SKM-1 (cell line): Measurements from ENCODE around the gene PGA4.
"Not testable (repeated sequence)": the region's sequence is repeated elsewhere in the genome, so short reads cannot be mapped to it uniquely, and the experiment has no call there.

Source experiments
- DNase-seq: peaks from one replicate; lab custom pipeline; 2025; ENCODE audit not compliant: unreplicated experiment; lab: John Stamatoyannopoulos, UW

Gene PGA4

GRCh38 chr11:61203873-61204272 lies 18.3 kb upstream of the PGA4 start:
- not testable (repeated sequence) for DNase-seq

DNA sequence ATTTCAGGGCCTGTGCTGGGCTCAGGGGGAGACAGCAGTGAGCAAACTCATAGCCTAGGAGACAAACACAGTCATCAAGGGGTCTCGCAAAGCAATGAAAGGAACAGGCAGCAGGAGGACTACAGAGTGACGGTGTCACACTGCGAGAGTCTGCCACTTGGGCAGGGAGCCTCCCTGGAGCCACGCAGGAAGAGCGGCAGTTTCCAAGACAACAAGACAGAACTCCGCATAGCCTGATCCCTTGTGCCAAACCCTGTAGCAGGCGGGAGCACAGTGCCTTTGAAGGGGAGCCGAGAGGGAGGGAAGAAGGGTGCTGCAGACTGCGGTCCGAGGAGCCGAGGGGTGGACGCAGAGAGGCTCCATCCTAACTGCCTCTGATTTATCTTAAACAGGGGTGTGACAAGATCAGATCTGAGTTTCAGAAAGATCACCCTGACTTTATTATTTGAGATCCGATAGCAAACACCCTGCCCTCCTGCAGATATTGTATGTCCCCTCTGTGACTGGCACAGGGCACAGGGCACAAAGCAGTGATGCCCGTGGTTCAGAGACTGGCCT lies 17.6 kb upstream of the PGA4 start:
- DNase-seq: not testable (repeated sequence)

GRCh38 chr11:61207636-61208310 lies 14.4 kb upstream of the PGA4 start:
- not testable (repeated sequence) for DNase-seq

- not testable (repeated sequence) for DNase-seq
Observed at GRCh38 chr11:61210629-61211028, 11.5 kb upstream of the PGA4 start.

DNA sequence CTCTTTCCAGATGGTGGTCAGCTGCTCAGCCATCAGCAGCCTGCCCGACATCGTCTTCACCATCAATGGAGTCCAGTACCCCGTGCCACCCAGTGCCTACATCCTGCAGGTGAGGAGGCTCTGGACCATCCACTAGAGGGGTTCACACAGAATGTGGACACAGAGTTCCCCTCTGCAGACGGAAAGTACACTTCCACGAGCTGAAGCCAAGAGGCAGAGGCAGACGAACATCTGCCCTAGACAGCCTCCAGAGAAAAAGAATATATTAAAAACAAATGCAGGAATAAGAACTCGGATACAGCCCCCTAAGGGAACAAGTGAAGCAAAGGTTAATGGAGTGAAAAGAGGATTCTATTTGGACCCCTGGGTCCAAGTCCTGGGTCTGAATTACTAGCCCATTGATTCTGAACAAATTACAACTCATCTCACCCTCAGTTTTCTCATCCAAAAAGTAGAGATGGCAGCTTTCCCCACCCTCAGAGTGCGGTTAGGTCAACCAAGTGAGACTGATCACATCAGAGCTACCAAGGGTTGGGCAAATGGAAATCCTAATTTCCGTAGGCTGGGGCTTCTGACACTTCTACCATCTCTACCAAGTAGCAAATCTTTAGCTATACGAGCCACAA lies 10.7 kb upstream of the PGA4 start:
- not testable (repeated sequence) for DNase-seq

GRCh38 chr11:61212202-61212601 lies 9.9 kb upstream of the PGA4 start:
- not testable (repeated sequence) for DNase-seq

DNA sequence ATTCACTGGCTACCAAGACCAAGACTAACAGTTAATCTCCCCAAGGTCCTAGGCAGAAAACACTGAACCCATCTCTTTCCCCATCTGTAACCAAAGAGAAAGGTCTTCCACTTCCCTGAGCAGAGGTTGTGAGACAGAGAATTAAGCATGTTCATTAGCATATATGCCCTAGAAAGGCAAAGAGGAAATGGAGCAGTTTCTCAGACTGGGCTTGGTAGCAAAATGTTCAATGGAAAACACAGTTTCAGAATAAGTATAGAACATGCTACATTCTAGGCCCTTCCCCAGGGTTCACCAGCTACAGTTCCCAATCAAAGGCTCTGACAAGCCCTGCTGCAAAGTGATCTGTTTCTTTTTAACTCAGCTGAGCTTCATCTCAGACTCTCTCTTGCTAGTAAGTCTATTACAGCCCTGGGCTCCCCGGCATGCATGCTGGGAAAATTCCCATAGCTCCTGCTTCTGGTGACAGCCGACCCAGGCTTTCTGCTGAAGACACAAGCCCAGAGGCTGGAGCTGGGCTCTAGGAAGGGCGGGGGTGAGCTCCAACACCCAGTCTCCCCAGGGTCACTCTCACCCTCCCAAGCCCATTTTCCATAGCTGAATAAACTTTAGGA lies 8.3 kb upstream of the PGA4 start:
- DNase-seq: not testable (repeated sequence)

DNA sequence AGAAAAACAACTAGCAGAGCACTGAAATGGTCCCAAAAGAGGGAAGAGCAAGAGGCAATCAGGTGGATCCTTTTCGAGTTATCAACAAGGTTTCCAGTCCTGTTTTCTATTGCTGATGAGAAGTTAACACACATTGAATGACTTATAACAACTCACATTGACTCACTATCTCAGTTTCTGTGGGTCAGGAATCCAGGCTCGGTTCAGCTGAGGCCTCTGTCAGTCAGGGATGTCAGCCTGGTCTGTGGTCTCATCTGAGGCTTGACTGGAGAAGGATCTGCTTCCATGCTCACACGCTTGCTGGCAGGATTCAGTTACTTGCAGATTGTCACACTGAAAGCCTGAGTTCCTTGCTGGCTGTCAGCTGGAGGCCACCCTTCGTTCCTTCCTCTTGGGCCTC lies 3.8 kb upstream of the PGA4 start:
- not testable (repeated sequence) for DNase-seq

DNA sequence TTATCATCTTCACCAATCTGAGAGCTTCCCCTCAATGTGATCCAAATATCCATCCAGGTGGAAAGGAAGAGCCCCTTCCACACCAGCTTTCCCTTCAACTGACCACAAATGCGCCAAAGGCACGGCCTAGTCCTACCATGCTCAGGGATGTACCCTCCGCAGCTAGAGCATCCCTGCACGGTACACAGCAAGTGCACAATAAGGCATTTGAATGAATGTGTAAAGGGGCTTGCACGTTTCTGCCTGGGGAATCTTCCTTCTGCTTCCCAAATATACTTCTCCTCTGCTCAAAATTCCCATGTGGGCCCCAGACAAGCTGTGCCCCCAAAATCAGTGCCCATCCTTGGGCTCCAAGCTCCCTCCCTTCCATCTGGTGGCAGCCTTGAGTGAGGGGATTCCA lies 3.1 kb upstream of the PGA4 start:
- DNase-seq: not testable (repeated sequence)

DNA sequence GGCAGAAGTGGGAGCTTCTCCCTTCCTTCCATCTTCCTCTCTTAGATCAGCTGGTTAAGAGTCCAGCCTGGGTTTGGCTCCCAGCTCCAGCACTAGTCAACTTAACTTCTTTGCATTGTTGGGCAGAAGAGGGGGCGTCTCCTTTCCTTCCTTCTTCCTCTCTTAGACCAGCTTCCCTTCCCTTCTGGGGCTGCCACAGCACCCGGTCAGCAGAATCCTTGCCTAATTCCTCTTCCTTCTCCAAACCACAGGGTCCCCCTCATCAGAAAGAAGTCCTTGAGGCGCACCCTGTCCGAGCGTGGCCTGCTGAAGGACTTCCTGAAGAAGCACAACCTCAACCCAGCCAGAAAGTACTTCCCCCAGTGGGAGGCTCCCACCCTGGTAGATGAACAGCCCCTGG lies 545 bp downstream of the PGA4 start:
- DNase-seq: not testable (repeated sequence)

DNA sequence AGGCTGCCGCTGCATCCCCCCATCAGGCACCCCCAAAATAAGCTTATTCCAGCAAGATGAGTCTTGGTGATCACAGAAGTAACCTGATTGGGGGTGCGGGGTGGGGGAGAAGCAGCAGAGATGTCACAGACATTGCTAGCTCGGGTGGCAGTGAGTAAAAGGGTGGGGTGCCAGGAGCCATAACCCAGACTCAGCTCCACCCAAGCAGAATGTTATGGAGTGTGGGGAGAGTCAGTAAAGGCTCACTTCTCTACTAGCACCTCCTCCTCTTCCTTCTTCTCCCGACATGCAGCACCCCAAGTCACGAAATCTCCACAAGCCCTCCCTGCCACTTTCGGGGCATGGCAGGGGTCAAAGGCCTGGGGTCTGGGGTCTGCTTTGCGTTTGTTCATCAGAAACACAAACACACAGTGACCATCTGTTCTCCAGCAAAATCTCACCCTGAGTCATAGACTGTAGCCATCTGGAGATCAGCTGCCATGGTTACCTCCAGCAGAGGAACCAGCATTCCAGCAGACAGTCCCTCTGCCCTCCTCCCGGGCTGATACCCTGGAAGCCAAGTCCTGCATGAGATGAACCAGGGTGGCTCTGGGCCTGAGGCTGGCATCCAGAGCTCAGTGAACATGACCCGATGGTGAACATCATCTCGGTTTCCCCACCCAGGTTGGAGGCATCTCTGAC lies 4.5 kb downstream of the PGA4 start:
- not testable (repeated sequence) for DNase-seq

DNA sequence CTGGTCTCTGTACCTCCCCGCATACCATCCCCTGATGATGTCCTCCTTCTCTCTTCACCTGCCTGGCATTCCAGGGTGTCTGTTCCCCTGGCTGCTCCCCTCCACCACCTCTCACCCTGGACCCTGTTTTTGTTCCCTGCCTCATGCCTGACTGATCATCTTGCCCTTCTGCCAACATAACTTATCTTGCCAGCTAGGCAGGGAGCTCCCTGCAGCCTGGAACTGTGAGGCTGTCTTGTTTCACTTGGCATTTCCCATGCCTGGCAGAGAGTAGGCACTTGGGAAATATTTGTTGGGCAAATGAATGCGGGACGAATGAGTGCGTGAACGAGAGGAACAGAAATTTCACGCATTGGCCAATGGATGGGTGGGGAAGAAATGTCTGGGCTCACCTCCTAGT lies 7.3 kb downstream of the PGA4 start:
- DNase-seq: not testable (repeated sequence)

DNA sequence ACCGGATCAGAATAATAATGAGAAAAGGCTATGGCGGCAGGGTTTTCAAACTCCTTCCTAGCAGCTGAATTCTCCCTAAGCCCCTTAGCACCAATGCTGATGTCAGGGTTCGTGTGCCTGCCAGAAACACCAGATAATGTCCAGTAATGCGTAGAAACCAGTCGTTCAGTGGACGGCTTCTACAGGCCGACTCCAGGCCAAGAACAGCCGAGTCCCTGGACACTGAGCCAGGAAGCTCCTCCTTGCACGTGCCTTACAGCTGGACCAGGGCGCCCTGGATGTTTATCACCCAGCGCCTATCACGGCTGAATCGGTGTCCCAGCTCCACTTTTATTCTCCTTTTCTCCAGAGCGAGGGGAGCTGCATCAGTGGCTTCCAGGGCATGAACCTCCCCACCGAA lies 8.9 kb downstream of the PGA4 start:
- DNase-seq: not testable (repeated sequence)

GRCh38 chr11:61231585-61231984 lies 9.4 kb downstream of the PGA4 start:
- DNase-seq: not testable (repeated sequence)

- not testable (repeated sequence) for DNase-seq
Observed at GRCh38 chr11:61232548-61233145, 10.5 kb downstream of the PGA4 start.

- DNase-seq: not testable (repeated sequence)
Observed at GRCh38 chr11:61237130-61237529, 15.0 kb downstream of the PGA4 start.

- not testable (repeated sequence) for DNase-seq
Observed at GRCh38 chr11:61240288-61240687, 18.1 kb downstream of the PGA4 start.

DNA sequence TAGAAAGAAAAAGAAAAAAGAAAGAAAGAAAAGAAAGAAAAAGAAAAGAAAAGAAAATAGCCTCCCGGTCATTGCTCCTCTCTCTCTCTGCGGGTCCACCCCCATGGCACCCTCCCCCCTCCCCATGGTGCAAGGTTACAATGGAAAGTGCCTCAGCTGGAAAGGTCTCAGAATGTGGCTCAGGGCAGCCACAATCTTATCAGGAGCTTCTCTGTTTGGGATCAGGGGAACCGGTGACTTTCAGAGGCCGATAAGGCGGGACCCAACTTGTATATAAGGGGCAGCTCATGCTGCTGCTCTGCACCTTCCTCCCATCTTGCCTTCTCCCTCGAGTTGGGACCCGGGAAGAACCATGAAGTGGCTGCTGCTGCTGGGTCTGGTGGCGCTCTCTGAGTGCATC lies 18.7 kb downstream of the PGA4 start, which contains the start of gene PGA5:
Gene PGA5 (plus strand): TSS at position 301 of the 400 bp plus-strand sequence. CDS start 52 bp downstream, at position 353.
- not testable (repeated sequence) for DNase-seq

GRCh38 chr11:61241526-61241925 lies 19.4 kb downstream of the PGA4 start:
- DNase-seq: not testable (repeated sequence)

DNA sequence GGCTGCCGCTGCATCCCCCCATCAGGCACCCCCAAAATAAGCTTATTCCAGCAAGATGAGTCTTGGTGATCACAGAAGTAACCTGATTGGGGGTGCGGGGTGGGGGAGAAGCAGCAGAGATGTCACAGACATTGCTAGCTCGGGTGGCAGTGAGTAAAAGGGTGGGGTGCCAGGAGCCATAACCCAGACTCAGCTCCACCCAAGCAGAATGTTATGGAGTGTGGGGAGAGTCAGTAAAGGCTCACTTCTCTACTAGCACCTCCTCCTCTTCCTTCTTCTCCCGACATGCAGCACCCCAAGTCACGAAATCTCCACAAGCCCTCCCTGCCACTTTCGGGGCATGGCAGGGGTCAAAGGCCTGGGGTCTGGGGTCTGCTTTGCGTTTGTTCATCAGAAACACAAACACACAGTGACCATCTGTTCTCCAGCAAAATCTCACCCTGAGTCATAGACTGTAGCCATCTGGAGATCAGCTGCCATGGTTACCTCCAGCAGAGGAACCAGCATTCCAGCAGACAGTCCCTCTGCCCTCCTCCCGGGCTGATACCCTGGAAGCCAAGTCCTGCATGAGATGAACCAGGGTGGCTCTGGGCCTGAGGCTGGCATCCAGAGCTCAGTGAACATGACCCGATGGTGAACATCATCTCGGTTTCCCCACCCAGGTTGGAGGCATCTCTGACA lies 23.3 kb downstream of the PGA4 start:
- DNase-seq: not testable (repeated sequence)
